Mesodermal cell (in vitro differentiated cells): ENCODE results near the gene SLC6A13.

Source experiments
- H3K27ac ChIP-seq: 2 replicates; pipeline ENCODE4 v1.7.0; 2013; ENCODE audit warnings: mild to moderate bottlenecking, low read depth, low read length, moderate library complexity; ENCODE audit not compliant: severe bottlenecking
- H3K36me3 ChIP-seq: 2 replicates; pipeline ENCODE4 v1.7.1; 2013; ENCODE audit warnings: mild to moderate bottlenecking, low read length, moderate library complexity; ENCODE audit not compliant: control insufficient read depth, insufficient read depth
- H3K4me1 ChIP-seq: one replicate; pipeline ENCODE4 v1.7.1; 2013; ENCODE audit warnings: mild to moderate bottlenecking, low read length; ENCODE audit not compliant: insufficient read depth, control insufficient read depth, poor library complexity, severe bottlenecking
- H3K4me3 ChIP-seq: 2 replicates; pipeline ENCODE4 v1.7.0; 2013; ENCODE audit warnings: low read length, control low read depth, mild to moderate bottlenecking; ENCODE audit not compliant: insufficient read depth, poor library complexity, severe bottlenecking; ENCODE audit errors: extremely low read depth
- H3K9me3 ChIP-seq: 2 replicates; pipeline ENCODE4 v1.7.1; 2013; ENCODE audit warnings: mild to moderate bottlenecking, low read length, moderate library complexity; ENCODE audit not compliant: control insufficient read depth
- WGBS, 2 experiments: methylation state at CpG; one replicate each; pipeline ENCODE4 v1.1.5; 2013; ENCODE audit warnings: missing lambda C conversion rate in 2 of 2; ENCODE audit not compliant: insufficient coverage in 2 of 2; 5-methylcytosine and 5-hydroxymethylcytosine counted together

Gene SLC6A13

GRCh38 chr12:201361-201760 lies 61.3 kb downstream of the SLC6A13 start:
- WGBS, 2 experiments: 74 to 96% methylated on average over 3 of the region's 8 CpGs
- Histone ChIP-seq H3K27ac (no peak overlapping the region), H3K4me1 (peaks cover 19% of the 10 kb centered on the region), H3K36me3 (no peaks in the 10 kb centered on the region), H3K4me3 (no peak overlapping the region), H3K9me3 (no peaks in the 10 kb centered on the region)

- Histone ChIP-seq H3K4me3 (no peak overlapping the region), H3K4me1 (peaks cover 13% of the 10 kb centered on the region), H3K27ac (no peak overlapping the region), H3K36me3 (no peaks in the 10 kb centered on the region), H3K9me3 (no peaks in the 10 kb centered on the region)
- WGBS, 2 experiments: 80 to 83% methylated on average over 7 to 8 of the region's 9 CpGs
Measured at GRCh38 chr12:198705-199104, 63.9 kb downstream of the SLC6A13 start.

GRCh38 chr12:197911-198695 lies 64.5 kb downstream of the SLC6A13 start:
- Histone ChIP-seq H3K4me3 (no peak overlapping the region), H3K4me1 (peaks cover 12% of the 10 kb centered on the region), H3K9me3 (no peaks in the 10 kb centered on the region), H3K36me3 (no peaks in the 10 kb centered on the region), H3K27ac (no peak overlapping the region)
- 90 to 98% methylated on average over 5 of the region's 11 CpGs for WGBS, 2 experiments

- Histone ChIP-seq H3K4me1 (peaks cover 12% of the 10 kb centered on the region), H3K36me3 (no peaks in the 10 kb centered on the region), H3K9me3 (no peaks in the 10 kb centered on the region), H3K27ac (no peak overlapping the region), H3K4me3 (no peak overlapping the region)
- WGBS, 2 experiments: 86% methylated on average over 3 of the region's 3 CpGs; no CpG with 5 or more reads in 1 of the 2 experiments
Measured at GRCh38 chr12:197347-197746, 65.3 kb downstream of the SLC6A13 start.

GRCh38 chr12:196436-196835 lies 66.2 kb downstream of the SLC6A13 start:
- no peaks in the 10 kb centered on the region for H3K36me3 ChIP-seq
- no peaks in the 10 kb centered on the region for H3K9me3 ChIP-seq
- peaks cover 12% of the 10 kb centered on the region for H3K4me1 ChIP-seq
- 57 to 83% methylated on average over 3 to 4 of the region's 4 CpGs for WGBS, 2 experiments
- H3K27ac ChIP-seq: no peak overlapping the region
- H3K4me3 ChIP-seq: no peak overlapping the region

GRCh38 chr12:195951-196350 lies 66.7 kb downstream of the SLC6A13 start:
- WGBS, 2 experiments: 93 to 96% methylated on average over 13 to 14 of the region's 15 CpGs
- H3K9me3 ChIP-seq: no peaks in the 10 kb centered on the region

GRCh38 chr12:195156-195555 lies 67.5 kb downstream of the SLC6A13 start:
- 66 to 79% methylated on average over 4 to 5 of the region's 5 CpGs for WGBS, 2 experiments
- Histone ChIP-seq H3K4me1 (peaks cover 12% of the 10 kb centered on the region), H3K4me3 (no peak overlapping the region), H3K36me3 (no peaks in the 10 kb centered on the region), H3K9me3 (no peaks in the 10 kb centered on the region), H3K27ac (no peak overlapping the region)

More at GRCh38 chr12:195951-196350, 66.7 kb downstream of the SLC6A13 start:
- peaks cover 12% of the 10 kb centered on the region for H3K4me1 ChIP-seq
- H3K36me3 ChIP-seq: no peaks in the 10 kb centered on the region
- H3K4me3 ChIP-seq: no peak overlapping the region
- no peak overlapping the region for H3K27ac ChIP-seq

GRCh38 chr12:194276-194675 lies 68.4 kb downstream of the SLC6A13 start:
- 89 to 93% methylated on average over 6 to 7 of the region's 7 CpGs for WGBS, 2 experiments
- H3K4me1 ChIP-seq: peaks cover 7% of the 10 kb centered on the region
- no peak overlapping the region for H3K27ac ChIP-seq
- H3K36me3 ChIP-seq: no peaks in the 10 kb centered on the region
- H3K4me3 ChIP-seq: no peak overlapping the region
- H3K9me3 ChIP-seq: no peaks in the 10 kb centered on the region

GRCh38 chr12:193261-193660 lies 69.4 kb downstream of the SLC6A13 start:
- H3K27ac ChIP-seq: no peak overlapping the region
- WGBS, 2 experiments: 85% methylated on average over 5 to 10 of the region's 10 CpGs

GRCh38 chr12:191541-191940 lies 71.1 kb downstream of the SLC6A13 start:
- no peak overlapping the region for H3K27ac ChIP-seq
- H3K4me3 ChIP-seq: no peak overlapping the region
- peaks cover 2% of the 10 kb centered on the region for H3K4me1 ChIP-seq
- H3K9me3 ChIP-seq: no peaks in the 10 kb centered on the region
- H3K36me3 ChIP-seq: no peaks in the 10 kb centered on the region
- WGBS, 2 experiments: 80% methylated on average over 1 of the region's 3 CpGs; no CpG with 5 or more reads in 1 of the 2 experiments

More at GRCh38 chr12:193261-193660, 69.4 kb downstream of the SLC6A13 start:
- no peaks in the 10 kb centered on the region for H3K36me3 ChIP-seq
- peaks cover 2% of the 10 kb centered on the region for H3K4me1 ChIP-seq
- H3K4me3 ChIP-seq: no peak overlapping the region
- no peaks in the 10 kb centered on the region for H3K9me3 ChIP-seq

- WGBS, 2 experiments: 89 to 100% methylated on average over 4 to 5 of the region's 8 CpGs
- Histone ChIP-seq H3K4me3 (no peak overlapping the region), H3K27ac (no peak overlapping the region), H3K9me3 (no peaks in the 10 kb centered on the region), H3K4me1 (peaks cover 2% of the 10 kb centered on the region), H3K36me3 (no peaks in the 10 kb centered on the region)
Measured at GRCh38 chr12:190881-191280, 71.8 kb downstream of the SLC6A13 start.
